Measurements from ENCODE around the gene IGFBP1.
A peak's percentile ranks its signal among the peaks of the same experiment; 100 is the strongest.

Gene IGFBP1

DNA sequence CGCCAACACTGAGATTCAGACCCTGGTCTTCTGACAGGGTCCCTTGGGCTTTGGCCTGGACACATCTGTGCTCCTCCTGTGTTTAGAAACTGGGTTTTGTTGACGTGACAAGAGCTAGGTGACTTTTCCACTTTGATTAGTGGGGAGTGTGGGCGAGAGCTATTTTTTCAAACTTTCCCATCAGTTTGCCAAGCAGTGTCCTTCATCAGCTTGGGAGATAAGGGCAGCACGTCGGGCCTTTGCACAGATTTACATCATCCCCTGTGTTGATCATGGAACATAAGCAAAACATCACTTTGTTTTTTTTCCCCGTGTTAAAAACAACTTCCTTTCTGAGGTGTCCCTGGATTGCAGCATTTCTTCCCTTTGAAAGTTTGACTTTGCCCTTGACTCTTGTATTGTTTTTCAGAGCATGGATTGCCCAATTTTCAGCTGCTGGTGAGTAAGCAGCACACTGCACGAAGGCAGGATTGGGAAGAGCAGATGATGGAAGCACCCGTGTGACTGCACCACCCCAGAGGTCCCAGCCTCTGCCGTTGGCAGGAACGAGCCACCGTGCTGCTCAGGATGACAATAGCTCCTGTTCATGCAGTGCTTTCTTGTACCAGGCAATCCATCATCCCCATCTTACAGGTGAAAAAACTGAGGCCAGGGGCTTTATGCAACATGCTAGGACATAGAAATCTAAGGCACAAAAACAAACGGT, 6.4 kb upstream of the IGFBP1 start:
- peak; percentile 38 for DNase-seq

DNA sequence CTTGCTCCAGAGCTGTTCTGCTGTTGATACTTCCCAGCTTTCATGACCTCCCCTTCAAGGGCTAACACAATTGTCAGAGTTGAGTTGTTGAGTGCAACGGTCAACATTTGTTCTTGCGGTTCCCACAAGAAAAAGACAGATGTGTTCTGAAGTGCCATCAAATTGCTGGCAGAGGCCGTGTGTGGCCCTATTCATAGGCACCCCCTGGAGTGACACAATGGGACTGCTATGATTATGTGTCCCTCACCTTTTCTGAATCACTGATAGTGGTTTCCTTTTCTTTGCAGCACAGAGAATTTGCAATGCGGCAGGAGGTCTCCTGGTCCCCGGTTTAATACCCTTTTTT, 5.8 kb upstream of the IGFBP1 start:
- no peak for DNase-seq

DNA sequence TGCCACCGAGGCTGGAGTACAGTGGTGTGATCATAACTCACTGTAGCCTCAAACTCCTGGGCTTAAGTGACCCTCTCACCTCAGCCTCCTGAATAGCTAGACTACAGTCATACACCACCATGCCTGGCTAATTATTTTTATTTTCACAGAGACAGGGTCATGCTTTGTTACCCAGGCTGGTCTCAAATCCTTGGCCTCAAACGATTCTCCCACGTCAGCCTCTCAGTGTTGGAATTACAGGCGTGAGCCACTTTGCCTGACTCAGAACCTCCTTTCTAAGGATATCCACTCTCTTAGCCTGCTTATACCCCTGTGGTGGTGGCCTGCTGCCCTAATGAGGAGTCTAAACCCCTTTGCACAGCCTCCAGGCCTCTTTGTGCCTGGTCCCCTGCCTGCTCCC, 4.2 kb upstream of the IGFBP1 start:
- DNase-seq = no peak

DNA sequence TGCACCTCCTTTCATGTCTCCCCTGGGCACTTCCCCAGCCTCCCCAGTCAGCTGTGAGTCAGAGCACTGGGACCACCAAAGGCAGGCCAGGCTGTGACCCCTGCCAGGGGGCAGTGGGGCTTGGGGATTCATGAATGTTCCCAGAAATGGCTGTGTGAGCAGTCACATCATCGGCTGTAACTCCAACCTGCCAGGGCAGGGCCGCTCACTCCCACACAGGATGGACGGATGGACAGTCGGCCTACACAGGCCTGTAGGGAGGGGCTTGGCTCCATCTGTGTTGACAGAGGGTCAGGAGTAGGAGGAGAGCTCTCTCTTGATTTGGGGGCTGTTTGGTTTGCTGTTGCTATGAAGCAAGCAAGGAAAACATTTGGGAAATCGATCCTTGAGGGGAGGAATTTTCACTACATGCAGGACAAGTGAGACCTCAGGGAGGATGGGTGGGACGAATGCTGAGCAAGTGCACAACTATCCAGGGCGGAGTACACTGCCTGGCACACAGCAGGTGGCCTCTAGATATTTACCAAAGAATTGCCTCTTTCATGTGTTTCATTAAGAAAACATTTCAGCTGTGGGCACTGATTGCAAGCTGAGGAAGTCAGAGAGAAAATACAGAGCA, 2.9 kb upstream of the IGFBP1 start:
- DNase-seq = no peak

DNA sequence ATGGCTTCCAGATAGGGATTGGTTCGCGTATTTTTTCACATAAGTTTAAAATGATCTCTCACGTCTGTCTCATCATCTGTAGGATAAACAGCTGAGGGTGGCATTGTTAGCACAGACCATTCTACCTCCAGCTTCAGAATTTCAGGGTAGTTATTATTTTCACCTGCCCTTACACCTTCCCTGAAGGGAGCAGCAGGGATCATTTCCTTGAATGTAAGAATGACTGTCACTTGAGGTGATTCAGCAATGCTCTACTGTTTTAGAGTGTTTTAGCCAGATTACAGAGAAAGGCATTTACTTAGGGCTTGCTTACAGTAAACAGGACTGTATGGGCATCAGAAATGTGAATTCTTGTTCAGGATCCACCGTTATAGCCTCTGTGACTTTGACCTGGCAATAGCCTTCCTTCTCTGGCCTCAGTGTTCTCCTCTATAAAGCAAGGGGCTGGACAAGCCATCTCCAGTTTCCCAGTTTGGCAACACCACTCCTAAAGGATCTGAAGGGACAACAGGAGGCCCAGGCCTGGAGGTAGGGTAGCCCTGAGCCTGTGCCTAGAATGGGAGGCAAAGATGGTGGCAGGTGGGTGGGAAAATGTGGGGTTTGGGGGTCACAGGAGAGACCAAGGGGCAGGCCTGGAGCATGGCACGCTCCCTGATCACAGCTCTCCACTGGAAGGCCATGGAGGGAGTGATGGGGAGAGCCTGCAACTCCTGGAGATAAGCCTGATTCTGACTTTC, 1.2 kb upstream of the IGFBP1 start:
- no peak for DNase-seq

DNA sequence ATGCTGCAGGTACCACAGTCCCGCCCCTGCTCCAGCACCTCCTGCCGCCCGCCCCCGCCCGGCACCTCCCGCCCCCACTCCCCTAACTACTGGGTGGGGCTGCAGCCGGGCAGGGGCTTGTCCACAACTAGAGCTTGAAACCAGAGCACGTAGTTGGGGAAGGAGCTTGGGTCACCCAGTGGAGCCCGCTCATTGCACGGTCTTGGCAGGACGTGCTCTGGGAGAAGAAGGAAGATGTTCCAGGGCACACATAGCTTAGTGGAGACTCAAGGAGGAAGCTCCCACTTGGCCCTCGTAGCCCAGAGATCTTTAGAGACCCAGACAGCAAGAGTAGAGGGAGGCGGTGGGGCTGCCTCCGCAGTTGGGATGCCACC, 692 bp downstream of the IGFBP1 start:
- DNase-seq = no peak

DNA sequence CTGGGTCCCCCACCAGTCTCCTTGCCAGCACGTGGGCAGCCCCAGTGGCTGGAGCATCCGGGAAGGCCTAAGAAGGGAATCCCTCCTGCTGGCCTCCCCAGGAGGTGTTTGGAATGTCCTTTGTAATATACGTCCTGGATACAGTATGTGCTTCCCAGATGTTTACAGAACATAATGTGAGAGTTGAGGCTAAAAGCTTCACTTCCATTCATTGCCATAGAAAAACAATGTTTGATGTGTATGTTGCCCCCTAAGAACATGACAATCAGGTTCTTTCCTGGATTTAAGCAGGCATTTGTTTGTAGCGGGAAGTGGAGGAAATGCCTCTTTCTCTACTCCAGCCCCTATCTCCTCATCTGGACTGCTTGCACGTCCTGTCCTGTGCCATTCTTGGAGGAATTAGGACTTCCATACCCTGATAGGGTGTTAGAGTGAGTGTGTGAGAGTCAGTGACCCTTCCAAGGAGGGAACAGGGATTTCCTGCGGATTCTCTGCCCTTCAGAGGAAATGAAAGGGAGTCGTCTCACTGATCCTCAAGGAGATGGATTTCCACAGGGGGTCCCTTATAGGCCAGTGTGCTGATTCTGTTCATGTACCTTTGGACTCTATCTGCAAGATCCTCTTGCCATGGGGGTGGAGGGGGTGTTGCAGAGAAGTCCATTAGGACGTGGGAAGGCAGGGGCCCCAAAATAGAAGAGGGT, 1.2 kb downstream of the IGFBP1 start:
- no peak for DNase-seq

DNA sequence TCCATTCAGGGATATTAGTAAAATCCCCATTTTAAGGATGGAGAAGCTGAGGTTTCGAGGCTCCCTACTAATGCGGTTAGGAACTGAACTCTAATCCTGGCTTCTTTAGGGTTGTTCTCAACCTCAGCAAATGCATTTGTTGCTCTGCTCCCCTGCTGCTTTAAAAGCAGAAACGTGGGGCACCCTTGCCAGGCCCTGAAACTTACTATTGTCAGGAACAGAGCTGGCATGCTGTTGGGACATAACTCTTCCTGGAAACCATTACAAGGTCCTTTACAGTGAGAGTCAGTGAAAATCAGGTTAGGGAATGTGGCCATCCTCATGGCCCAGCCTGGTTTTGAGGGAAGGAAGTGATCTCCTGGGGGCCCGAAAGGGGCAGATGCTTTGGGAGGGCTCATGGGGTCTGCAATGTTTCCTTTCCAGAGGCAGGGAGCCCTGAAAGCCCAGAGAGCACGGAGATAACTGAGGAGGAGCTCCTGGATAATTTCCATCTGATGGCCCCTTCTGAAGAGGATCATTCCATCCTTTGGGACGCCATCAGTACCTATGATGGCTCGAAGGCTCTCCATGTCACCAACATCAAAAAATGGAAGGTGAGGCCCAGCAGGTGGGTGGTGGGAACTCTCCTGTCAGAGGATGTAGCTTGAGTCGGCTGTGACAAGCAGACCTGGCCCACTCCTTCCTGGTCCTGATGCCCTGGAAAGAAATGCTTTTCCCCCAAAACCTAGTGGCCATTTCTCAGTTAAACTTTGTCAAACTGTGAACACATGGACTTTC, 2.0 kb downstream of the IGFBP1 start:
- no peak for DNase-seq

DNA sequence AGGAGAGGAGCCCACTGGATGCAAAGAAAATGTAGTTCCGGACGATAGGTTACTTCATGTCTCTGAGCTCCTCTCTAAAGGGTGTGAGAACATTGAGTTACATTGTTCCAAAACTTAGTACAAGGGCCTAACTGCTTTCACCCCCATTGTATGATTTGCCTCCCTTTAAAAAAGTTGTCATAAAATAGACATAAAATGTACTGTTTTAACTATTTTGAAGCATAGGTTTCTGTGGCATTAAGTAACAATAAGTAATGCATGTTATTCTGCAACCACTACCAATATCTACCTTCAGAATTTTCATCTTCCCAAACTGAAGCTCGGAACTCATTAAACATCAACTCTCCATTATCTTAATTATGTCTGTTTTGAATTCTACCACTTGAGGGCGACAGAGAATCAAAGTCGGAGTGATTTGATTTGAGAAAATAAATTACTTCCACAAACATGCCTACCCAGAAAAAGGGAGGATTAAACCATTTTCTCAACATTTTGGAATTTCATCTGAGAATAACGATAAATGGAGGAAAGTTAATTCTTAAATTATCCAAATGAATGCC, 2.7 kb downstream of the IGFBP1 start:
- DNase-seq = peak; percentile 57

DNA sequence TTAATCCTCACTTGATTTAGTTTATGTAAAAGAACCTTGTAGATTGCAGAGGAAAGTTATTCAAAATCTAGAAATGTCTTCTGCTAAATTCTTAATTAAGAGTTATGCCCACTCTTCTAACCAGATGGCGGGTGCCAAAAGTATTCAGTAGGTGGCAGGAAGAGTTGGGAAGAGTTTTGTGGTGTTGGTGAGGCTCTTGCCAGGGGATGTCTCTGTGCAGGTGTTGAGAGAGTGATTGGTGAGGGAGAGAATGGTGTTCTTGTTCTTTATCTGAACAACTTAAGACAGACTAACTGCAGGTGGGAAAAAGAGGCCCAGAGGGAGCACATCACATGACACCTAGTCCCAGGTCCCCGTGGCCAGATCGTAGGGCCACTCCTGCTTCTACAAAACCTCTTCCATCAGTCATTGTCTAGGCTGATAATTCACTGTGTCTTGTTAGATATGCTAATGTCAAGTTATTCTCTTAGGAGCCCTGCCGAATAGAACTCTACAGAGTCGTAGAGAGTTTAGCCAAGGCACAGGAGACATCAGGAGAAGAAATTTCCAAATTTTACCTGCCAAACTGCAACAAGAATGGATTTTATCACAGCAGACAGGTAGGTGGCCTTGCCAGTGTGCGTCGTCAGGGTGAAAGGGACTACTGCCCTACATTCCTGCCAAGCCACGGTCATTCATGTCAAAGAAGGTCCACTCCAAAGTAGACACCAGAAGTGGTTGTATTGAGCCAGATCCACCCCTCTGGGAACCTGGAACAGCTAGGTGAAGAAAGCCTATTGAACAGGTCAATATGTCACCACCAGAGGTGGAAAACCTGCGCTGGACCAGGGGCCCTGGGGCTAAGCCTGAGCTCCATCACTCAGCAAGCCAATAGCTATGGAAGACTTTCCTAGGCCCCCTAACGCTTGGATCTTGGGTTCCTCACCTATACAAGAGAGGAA, 3.4 kb downstream of the IGFBP1 start:
- DNase-seq = no peak

DNA sequence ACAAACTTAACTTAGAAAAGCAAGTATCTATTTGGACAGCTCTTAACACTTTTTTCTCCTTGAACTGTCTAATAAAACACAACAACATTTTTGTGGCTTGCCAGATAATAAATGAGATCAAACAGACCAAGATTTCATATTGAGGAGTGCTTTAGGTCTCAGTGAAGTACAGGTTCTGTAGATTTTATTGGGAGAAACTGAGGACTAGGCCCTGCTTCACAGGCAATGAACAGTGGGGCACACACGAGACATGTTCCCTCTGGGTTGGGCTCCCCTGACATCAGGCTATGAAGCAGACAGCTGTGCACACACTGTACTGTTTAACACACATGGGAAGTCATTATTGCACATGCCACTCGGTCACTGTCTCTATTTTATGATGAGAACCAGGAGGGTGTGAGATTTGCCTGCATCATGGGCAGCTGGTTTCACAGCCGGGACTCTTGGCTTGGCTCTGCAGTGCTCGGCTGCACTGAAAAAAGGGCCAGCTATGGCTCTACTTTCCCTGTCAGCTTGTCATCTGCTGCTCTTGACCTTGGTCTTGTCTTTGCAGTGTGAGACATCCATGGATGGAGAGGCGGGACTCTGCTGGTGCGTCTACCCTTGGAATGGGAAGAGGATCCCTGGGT, 4.2 kb downstream of the IGFBP1 start:
- no peak for DNase-seq

DNA sequence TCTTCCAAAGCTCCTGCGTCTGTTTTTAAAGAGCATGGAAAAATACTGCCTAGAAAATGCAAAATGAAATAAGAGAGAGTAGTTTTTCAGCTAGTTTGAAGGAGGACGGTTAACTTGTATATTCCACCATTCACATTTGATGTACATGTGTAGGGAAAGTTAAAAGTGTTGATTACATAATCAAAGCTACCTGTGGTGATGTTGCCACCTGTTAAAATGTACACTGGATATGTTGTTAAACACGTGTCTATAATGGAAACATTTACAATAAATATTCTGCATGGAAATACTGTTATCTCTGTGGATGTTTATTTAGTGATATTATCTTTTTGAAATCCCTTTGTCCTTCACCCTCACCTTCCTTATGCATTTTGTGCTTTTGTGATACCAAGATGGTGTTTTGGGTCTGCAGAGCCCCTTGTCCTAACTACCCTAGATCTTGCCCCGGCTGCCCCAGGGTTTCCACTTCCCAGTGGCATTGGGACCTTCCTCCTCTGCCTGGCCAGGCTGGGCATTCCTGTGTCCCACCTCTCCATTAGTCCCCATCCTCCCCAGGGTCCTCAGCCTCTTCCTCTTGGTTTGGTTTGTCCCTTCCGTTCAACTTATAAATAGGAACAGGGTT, 5.2 kb downstream of the IGFBP1 start:
- no peak for DNase-seq

DNA sequence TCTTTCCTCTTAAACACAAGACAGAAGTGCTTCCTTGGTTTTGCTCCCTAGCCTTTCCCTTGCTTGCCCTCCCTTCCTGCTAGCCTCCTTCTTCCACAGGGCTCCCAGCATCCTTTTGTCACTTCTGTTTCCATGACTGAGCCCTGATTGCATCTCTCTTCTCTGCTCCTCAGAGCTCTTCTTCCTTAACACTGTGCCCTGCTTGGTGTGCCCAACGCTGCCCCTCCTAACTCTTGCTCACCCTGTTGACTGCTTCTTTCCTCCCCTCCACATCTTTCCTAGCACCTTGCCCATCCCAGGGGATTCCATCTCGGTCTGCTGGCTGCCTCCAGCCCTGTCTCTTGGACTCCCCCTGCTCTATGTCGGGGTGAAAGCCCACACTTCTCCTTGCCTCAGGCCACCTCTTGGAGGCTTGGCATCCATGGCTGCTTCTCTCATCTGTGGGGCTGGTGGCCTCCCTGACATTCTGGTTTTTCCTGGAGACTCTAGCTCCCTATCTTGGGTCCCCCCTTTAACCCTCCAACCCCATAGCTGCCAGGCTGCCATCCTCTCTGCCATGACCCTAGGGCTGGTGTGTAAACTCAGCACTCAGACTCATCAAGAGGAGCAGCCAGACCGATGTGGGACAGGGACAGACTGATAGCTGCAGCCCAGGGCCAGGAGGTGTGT, 5.8 kb downstream of the IGFBP1 start:
- DNase-seq = no peak

DNA sequence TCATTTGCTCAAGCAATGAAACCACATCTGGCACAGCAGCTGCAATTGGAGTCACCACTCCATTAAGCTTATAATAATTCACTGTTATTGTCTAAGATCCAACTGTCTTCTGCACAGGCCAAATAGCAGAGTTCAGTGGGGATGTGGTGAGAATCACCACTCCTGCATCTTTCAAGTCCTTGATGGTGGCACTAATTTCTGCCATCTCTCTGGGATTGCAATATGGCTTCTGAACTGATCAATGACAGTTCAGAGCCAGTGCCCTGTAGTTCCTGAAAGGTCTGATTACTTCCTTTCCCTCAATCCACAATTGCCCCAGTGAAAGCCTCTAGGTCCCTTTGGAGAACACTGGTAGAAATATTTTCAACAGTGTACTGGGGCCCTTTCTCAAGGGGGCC, 6.4 kb downstream of the IGFBP1 start:
- DNase-seq = no peak

DNA sequence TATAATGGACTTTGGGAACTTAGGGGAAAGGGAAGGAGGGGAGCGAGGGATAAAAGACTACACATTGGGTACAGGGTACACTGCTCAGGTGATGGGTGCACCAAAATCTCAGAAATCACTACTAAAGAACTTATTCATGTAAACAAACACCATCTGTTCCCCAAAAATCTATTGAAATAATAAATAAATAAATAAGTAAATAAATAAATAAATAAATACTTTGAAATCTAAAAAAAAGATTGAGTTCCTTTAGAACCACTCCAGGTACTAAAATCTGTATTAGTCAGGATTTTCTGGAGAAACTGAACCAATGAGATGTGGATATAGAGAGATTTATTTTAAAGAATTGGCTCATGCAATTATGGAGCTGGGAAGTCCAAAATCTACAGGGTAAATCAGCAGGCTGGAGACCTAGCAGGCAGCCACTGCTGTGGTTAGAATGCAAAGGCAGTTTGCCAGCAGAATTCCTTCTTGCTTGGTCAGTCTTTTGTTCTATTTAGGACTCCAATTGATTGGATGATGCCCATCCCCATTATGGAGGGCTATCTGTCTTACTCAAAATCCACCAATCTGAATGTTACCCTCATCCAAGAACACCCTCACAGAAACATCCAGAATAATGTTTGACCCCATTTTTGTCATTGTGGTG, 8.9 kb downstream of the IGFBP1 start:
- peak; percentile 93 for DNase-seq

DNA sequence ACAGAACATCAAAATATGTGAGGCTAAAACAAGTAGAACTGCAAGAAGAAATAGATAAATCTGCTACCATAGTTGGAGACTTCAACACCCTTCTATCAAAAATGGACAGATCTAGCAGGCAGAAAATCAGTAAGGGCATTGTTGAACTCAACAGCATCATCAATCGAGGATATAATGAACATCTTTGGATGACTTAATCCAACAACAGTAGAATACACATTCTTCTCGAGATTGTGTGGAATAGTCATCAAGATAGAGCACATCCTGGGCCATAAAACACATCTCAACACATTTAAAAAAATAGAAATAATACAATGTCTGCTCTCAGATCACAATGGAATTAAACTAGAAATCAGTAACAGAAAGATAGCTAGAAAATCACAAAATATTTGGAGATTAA, 9.9 kb downstream of the IGFBP1 start:
- peak; percentile 81 for DNase-seq

DNA sequence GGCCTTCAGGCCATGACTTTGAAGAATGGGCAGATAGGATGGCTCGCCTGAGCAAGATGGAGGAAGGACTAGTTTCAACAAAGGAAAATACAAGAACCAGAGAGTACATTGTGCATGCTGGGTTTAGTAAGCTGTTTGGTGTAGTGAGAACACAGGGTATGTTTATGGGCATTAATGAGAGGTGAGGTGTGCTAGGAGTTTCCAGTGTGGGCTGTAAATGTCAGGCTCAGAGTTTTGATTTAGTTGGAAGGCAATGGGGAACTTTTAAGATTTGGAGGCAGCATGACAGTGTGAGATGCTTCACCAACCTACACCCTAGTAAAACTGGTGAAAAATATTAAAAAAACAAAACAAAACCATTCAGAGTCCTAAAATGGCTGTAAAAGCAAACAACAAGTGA, 13.3 kb downstream of the IGFBP1 start:
- DNase-seq = no peak

DNA sequence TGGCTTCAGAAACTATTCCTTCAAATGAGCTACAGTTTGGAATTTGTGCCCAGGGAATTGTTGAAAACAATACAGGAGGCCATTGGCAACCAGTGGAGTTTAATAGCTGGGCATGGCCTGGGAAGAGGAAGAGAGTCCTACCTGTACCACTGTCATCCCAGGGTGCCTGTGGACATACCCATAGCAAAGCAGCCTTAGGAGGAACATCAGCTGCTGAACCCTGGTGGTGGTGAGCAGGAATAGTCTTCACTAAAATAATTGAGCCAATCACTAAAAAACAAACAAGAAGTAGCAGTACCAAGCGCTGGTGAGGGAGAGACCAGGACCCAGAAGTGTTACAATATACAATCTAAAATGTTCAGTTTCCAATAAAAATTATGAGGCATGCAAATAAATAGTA, 14.5 kb downstream of the IGFBP1 start:
- DNase-seq = no peak

DNA sequence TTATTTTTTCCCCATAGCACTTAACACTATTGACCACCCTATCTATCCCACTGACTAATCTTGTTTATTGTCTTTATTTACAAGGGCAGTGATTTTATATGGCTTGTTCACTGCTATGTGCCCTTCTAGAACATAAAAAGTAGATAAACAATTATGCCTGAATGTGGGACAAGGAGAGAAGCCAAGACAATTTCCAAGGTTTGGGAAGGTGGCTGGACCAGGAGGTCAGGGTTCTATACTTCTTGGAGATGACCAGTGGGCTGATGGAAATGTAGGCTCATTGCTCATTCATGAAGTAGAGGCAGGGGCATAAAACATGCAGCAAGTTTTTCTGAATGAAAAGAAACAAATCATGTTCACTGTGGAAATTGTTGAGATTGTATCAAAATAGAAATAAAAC, 21.3 kb downstream of the IGFBP1 start:
- DNase-seq = no peak
